HG03520 (cell line): ENCODE data around the gene ARPC5.
A peak's percentile ranks its signal among the peaks of the same experiment; 100 is the strongest.
"Not testable (repeated sequence)": the region's sequence is repeated elsewhere in the genome, so short reads cannot be mapped to it uniquely, and the experiment has no call there.

ENCODE experiments used
- ATAC-seq: cut with Tn5 transposase; IDR thresholded peaks from one replicate; pipeline ENCODE4 v1.9.1; 2021; ENCODE audit warnings: mild to moderate bottlenecking, moderate library complexity; ENCODE audit not compliant: unreplicated experiment

Gene ARPC5

DNA sequence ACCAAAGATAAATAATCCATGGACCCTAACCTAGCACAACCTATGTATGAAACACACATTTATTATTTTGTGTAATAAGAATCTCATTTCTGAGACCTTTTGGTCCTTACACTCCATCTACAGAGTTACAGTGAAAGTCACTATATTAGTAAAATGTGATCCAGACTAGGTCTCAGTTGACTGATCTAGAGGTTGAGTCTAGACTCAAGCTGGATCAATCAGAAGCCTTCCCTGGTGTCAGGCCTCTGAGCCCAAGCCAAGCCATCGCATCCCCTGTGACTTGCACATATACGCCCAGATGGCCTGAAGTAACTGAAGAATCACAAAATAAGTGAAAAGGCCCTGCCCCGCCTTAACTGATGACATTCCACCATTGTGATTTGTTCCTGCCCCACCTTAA, 22.6 kb downstream of the ARPC5 start:
- ATAC-seq, result not testable (repeated sequence)

DNA sequence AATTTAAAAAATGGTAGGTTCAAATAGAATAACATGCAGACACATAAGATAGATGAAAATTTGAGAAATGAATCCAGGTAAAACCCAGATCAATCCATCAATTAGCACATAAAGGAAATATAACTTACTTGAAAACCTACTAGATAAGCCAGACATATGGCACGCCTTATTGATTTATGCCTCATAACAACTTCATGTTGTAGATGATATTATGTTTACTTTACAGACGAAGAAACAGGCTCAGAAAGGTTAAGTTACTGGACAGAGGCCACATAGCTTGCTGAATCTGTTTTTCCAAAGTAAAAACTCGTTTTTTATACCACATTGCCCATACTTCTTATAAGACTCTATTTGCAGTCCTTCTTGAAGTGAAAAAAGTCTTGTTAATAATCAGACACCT, 23.2 kb downstream of the ARPC5 start:
- ATAC-seq, result no peak

DNA sequence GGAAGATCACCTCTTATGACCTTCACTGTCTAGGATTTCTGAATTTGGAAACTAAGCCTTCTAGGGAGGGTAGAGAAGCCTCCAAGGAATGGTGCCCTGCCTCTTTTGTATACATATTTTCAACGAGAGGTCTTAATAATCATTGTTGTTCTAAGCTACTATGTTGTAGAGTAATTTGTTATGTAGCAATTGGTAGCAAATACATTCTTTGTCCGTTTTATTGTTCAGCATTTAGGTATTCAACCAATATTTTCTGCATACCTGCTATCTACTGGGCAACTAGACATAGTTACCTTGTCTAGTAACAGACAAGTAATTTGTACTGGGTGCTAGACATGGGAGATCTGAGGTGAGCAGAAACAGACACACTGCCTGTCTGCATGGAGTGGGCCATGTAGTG, 24.6 kb downstream of the ARPC5 start:
- no peak for ATAC-seq

DNA sequence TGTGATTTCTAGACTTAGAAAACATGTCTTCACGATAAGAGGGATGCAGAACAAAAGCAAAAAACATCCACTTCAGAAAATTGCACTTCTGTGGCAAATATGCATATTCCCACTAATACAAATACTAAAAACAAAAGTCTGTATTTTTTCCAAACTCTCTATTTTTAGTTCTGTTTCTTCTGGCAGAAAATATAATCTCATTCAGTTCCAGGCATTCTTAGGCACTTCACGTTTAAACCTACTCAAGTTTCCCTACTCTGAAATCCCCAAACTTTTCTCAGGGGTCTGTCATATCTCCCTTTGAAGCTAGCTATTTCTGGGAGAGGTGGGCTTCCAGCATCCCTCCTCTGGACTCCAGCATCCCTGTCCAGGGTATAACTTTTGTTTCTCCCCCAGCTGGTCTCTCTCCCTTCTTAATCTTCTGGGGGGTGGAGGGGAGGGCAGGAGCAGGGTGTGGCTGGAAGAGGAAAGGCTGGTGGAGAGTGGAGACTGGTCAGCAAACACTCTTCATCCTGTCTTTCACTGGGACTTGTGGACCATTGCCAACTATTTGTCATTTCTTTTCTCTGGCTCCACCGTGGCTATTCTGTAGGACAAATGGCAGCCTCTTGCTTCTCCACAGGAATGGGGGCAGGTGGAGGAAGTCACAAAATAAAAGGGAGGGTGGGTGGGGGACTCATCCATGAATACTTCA, 25.7 kb downstream of the ARPC5 start:
- ATAC-seq, result no peak

DNA sequence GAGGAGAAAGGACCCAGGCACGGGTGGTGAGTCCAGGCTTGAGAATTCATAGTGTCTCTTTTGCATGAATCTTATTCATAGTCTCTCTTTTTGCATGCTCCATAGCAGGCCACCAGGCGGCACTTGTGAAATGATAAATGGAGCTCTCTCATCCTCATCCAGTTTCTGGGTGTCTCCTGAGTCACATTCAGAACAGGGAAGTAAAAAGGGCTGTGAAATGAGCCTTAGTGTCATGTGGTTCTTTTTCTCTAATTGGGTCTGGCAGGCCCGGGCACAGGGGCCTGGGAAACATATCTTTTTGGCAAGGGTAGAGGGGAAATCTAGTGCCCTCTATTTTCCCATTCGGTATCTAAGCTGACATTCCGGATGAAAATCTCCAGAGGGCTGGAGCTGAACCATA, 26.3 kb downstream of the ARPC5 start:
- ATAC-seq, result peak; percentile 47

DNA sequence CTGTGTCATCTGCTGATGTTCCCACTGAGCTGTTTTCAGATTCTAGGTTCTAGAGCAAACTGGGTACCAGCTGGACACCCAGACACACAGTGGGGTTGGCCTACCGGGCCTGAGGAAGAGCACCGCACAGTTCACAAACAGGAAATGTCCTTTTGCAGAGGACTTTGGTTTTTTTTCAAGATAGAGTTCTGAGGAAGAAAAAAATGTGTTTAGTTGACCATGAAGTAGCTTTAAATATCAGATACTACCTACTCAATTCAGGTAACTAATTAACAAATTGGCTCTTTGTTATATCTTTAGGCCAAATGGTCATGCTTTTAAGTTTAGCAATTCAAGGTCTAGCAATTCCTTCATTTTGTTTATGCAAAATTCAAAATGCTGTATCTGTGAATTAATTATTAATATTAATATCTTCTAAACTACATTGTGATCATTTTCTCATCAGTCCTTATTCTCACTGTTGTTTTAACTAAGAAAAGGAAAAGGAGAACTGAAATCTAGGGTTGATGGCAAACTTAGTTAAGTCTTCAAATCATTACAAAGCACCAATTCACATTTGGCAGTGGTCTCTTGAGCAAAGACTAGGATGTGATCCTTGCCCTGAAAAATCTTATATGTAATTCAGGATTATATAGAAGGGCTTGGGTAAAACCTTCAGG, 28.1 kb downstream of the ARPC5 start:
- ATAC-seq, result peak; percentile 43

DNA sequence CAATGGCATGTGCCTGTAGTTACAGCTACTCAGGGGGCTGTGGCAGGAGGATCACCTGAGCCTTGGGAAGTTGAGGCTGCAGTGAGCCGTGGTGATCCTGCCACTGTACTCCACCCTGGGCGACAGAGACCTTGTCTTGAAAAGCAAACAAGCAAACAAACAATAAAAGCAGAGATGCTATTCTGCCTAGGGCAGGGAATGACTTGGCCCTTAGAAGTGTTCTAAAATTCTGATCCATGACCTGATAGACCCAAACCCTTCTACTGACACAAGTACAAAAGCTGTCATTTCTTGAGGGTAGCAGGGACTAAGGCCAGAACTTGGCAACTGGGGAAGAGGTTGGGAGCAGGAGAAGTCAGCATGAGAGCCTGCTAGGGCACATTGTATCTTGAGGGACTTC, 29.7 kb downstream of the ARPC5 start:
- ATAC-seq, result no peak

DNA sequence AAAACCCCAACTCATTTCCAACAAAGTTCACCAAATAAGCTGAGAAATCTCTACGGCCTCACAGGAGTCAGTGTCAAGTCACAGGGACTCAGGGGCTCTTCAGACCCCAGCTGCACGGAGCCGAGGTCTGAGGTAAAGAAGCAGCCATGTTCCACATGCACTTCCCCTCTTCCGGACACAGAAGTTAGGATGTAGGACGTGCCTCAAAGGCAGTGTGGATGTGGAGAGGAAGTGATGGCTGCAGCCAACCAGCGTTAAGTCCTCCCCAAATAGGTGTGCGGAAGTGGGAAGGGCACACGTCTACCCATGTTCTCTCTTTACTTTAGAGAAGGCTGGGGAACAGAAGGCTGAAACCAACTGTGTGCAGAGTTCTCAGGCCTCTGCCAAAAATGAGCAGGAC, 30.8 kb downstream of the ARPC5 start:
- ATAC-seq, result no peak

DNA sequence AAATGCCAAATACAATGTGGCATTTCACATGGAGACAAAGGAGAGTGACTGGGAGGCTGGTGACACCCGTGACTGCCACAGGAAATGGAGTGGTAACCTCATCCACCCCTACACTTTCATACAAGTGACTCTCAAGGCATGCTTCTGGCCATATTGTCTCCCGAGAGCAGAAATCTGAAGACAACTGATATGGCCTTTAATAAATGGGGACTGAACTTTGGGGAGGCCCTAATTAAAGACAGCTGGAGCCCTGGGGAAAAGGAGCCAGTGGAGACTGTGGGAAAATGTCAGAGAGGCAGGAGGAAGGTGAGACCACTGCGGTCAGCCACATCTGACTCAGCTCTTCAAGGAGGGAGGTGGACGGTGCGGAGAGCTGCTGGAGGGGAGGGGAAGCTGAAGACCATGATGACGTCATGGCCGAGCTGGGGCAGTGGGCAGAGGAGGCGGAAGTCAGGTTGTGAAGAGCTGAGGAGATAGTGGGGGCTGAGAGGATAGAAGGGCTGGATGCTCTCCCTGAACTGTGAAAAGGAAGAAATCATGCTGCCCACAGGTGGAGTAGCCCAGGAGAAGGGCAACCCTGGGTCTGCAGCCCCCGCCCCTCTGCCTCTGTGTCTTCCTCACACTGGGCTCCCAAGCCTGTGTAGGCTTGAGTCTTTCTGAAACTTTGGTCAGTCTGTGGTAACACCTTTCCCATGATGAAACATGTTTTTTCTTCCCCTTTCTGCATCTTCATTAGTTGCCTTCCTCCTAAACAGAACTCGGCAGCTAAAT, 31.4 kb downstream of the ARPC5 start:
- ATAC-seq, result no peak

DNA sequence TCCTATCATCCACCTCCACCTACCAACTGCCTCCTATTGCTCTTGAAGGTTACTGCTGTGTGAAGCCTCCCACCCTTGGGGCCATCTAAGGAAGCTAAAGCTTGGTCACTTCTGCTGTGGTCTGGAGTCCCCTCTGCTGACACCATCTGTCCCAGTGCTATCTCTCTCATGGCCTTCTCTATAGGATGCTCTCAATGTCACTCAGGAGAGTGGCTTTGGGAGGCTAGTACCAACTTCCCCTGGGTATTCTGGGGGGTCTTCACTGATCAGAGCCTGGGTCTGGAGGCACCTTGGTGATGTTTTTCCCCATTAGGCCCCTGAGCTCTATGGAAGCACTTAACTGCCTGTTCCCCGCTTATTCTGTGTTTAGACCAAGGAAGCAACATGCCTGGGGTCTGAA, 33.1 kb downstream of the ARPC5 start:
- no peak for ATAC-seq

DNA sequence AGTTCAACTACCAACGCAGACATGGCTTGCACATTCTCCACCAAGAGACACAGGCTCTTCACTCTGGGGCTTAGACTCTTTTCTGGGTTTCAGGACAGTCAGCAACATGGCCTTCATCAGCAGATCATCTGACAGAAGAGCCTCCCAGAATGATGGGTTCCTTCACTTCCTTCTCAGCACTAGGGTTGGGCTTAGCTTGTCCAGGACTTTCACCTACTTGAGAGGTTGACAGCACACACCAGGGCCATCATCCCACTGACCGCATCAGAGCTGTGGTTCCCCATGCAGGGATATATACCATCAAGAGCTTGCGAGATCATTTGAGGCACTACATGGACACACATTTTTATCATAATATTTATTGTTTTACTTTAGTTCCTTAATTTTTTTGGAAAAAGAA, 34.9 kb downstream of the ARPC5 start:
- no peak for ATAC-seq

DNA sequence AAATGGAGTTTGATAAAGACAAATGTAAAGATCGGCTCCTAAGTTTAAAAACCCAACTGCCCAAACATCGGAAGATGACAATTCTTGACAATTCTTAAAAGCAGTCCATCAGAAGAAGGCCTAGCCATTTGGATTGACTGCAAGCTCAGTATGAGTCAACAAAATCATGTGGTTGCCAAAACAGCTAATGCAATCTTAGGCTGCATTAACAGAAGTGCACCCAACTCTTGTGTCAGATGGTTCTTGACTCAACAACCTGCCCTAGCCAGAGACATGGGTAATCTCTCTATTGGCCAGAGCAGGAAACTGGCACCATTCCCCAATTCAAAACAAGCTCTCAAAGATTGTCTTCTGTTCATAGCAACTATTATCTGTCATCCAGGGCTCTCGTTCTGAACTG, 35.4 kb downstream of the ARPC5 start:
- ATAC-seq, result no peak

DNA sequence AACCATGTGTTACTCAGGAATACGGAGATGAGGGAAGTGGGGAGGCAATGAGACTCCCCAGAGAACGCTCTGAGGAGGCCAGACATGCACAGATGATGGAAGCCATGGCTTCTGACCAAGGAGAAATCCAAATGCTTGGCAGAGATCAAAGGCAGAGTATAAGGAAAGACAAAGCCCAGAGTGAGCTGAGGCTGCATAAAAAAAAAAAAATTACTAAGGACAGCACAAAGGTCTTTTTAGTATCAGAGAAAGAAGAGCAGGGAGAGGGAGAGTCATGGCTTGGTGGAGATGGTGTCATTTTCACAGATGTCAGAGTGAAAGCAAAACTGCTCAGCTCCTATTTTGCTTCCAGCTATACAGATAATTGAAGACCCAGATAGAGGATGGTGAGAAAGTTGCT, 37.2 kb downstream of the ARPC5 start:
- ATAC-seq, result peak; percentile 64

DNA sequence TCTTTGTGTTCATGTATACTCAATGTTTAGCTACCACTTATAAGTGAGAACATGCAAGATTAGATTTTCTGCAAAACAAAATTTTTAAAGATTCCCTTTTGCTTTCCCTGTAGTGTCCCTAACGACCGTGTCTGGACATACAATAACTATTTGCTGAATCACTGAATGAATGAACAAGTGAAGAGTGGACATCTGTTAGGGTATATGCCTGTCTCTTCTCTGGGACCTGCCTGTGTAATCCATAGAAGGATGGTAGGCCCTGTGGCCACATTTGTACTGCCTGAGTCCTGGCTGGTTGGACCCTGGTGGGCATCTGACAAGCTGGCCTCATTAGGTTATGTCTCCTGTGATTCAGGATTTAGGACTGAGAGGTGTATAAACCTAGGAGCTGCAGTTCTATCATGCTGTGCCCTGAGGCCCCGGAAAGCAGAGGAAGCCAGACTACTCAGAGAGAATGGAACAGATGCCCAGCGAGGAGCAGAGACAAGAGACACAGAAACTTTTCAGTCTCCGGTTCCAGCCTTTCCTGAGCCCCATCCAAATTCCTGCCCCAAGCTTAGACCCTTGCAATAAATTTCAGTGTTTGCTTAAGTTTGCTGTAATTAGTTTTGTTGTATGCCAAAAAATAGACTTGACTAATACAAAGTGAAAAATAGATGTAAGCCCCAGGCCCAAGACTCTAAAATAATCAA, 37.8 kb downstream of the ARPC5 start:
- no peak for ATAC-seq

DNA sequence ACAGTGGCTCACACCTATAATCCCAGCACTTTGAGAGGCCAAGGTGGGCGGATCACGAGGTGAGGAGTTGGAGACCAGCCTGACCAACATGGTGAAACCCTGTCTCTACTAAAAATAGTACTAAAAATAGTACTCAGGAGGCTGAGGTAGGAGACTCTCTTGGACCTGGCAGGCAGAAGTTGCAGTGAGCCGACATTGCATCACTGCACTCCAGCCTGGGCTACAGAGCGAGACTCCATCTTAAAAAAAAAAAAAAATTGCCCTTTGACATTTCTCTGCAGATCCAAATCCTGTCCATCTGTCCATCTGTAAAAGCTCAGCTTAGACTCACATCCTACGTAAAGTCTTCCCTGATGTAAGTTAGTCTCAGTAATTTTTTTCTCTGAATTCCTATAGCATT, 39.1 kb downstream of the ARPC5 start:
- no peak for ATAC-seq

DNA sequence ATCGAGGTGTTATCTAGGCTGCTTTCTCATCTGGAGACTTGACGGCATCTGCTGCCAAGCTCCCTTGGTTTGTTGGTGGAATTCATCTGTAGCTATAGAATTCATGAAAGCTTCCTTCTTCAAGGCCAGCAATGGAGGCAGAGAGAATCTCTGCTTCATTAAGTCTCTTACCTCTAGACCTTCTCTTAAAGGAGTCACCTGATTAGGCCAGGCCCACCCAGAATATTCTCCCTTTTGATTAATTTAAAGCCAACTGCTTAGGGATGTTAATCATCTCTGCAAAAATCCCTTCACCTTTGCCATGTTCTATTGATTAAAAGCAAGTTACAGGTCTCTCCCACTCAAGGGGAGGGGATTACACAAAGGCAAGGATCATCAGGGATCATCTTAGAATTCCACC, 40.0 kb downstream of the ARPC5 start:
- ATAC-seq, result no peak

DNA sequence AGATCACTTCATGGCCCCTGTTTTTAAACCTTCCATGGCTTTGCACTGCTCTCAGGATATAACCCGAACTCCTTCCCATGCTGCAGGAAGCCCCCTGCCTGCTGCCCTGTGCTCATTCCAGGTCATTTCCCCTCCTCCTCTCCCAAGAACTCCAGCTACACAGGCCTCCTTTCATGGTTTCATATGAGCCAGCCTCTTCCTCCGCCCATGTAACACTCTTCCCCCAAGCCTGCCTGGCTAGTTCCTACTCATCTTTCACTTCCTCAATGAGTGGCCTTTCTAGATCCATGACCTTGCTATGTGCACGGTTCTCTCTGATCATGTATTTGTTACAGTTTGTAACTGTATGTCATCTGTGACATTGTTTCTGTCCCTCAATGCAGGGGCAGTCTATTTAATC, 42.2 kb downstream of the ARPC5 start:
- ATAC-seq, result peak; percentile 52

DNA sequence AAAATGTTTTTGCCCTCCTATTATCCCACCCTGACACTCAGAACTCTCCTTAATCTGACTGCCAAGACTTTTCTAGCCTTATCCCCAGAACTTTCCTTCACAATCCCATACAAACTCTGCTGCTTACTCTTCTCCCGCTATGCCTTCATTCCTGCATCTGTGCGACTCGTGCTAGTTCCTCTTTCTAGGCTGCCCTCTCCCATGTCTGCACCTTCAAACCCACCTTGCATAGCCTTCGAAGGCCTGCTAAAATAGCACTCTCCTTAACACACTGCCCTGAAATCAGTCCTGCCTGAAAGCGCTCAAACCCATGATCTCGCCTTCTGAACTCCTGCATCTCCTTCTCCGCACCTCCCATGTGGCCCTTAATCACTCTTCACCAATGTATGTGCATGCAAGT, 42.9 kb downstream of the ARPC5 start:
- ATAC-seq, result no peak

DNA sequence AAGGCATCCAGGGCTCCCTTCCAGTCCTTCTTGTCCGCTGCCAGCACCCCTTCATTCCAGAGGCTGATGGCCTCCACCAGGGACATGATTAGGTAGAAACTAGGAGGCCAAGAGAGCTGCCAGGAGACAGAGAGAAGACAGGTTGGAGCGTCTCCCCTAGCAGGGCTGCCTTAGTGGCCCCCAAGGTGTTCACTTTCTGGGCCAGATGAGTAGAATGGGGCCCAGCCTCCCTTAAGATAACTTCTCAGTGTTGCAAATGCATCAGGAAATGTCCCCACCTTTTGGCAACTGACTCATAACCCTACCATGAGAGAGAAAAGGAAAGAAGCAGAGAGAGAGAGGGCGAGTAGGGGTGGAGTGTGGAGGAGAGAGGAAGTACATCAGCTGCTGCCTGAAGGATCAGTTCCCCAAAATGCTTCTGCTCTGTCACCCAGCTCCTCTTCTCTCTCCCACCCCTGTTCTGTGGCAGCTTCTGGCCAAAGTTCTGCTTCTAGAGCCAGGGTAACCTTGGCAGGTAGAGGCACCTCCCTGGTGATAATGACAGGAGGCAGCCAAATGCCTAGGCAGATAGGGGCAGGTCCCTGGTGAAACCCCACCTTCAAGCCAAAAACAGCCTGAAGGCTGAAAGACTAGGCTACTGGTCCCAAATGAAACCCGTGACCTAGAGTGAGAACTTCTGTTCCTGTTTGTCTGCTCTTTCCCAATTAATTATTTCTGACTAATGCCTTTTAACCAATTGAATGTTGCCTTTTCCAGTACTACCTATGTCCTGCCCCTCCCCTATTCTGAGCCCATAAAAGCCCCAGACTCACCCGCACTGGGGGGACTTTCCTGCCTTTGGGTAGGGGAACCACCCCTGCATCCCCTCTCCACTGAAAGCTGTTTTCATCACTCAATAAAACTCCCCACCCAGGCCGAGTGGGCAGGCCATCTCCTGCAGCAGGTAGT, 45.1 kb downstream of the ARPC5 start, which contains the start of gene NCF2:
NCF2 (minus strand) TSS at position 216 of the 948 bp plus-strand sequence; CDS start at position 86, 130 bp downstream.
- ATAC-seq, result peak; percentile 84

DNA sequence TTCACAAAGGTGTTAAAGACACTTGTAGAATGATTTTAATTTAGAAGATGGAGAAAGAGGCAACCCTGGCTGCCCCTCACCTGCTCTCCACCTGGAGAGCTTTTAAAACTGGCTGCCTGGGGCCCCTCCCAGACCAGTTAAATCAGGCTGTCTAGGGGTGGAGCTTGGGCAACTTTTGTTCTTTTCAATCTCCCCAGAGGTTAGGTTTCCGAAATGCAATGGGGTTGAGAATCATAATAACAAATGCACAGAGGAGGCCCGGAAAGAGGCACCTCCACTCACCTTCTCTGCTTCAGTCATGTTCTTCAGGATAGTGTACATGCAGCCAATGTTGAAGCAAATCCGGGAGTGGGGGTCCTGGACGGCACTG, 45.7 kb downstream of the ARPC5 start:
- no peak for ATAC-seq
